GM10248 (cell line): Measurements from ENCODE around the gene TUBB1.

Experiments used
- CTCF ChIA-PET: fragments of 300-600 bp; sonication (Branson Sonifier 250); formaldehyde crosslinking; extraction: SDS; loops from one replicate; lab custom pipeline; 2021; ENCODE audit warnings: antibody characterized with exemption; lab: Yijun Ruan, JAX
- POLR2A ChIA-PET: fragments of 350-650 bp; sonication (Branson Sonifier 250); formaldehyde crosslinking; extraction: SDS; loops from one replicate; lab custom pipeline; 2020; ENCODE audit warnings: antibody characterized with exemption; lab: Yijun Ruan, JAX
- DNase-seq: peaks from one replicate; pipeline ENCODE4 v3.0.0; 2012; ENCODE audit errors: extremely low spot score
- CTCF ChIP-seq: IDR thresholded peaks from 2 replicates; pipeline ENCODE4 v1.5.1; 2012; ENCODE audit warnings: mild to moderate bottlenecking, low read depth; ENCODE audit errors: extremely low read depth, missing control alignments, control extremely low read depth

TUBB1 gene

GRCh38 chr20:59018817-59019216, 412 bp upstream of the TUBB1 start:
- POLR2A ChIA-PET = no interaction called here
- no peak for TF ChIP-seq CTCF
- CTCF ChIA-PET = interaction anchor here (1.6 to 3.5 kb wide), 3 partner anchors 9 to 13 kb away, joined by 4 to 10 read pairs (median 9); partner anchors contain the start of gene ATP5F1E
- DNase-seq = no peak

- no peak for DNase-seq
Observed at GRCh38 chr20:59020938-59021551, 1.8 kb downstream of the TUBB1 start.

GRCh38 chr20:59022754-59023153, 3.5 kb downstream of the TUBB1 start:
- POLR2A ChIA-PET = no interaction called here
- TF ChIP-seq CTCF = no peak
- CTCF ChIA-PET = no interaction called here
- DNase-seq = no peak

More at GRCh38 chr20:59020938-59021551, 1.8 kb downstream of the TUBB1 start:
- ChIA-PET CTCF (interaction anchor here (1.0 to 2.3 kb wide), 2 partner anchors 8 to 13 kb away, joined by 3 to 5 read pairs; no protein-coding TSS in a partner anchor), POLR2A (interaction anchor here (0.6 kb wide), 1 partner anchor 13 kb away, joined by 3 read pairs; no protein-coding TSS in a partner anchor)
- no peak for TF ChIP-seq CTCF

GRCh38 chr20:59023616-59024015, 4.4 kb downstream of the TUBB1 start:
- CTCF ChIA-PET = interaction anchor here (1.1 to 1.4 kb wide), 2 partner anchors 9 to 24 kb away, joined by 3 read pairs; no protein-coding TSS in a partner anchor
- DNase-seq = no peak
- TF ChIP-seq CTCF = no peak
- POLR2A ChIA-PET = no interaction called here

- DNase-seq = no peak
- ChIA-PET CTCF (interaction anchor here (1.1 to 1.4 kb wide), 2 partner anchors 10 to 24 kb away, joined by 3 read pairs; no protein-coding TSS in a partner anchor), POLR2A (no interaction called here)
- TF ChIP-seq CTCF = no peak
Observed at GRCh38 chr20:59024111-59024530, 4.9 kb downstream of the TUBB1 start.

- no peak for TF ChIP-seq CTCF
- CTCF ChIA-PET = interaction anchor here (0.9 to 1.8 kb wide), 2 partner anchors 9 to 10 kb away, joined by 3 to 5 read pairs; no protein-coding TSS in a partner anchor
- no peak for DNase-seq
- POLR2A ChIA-PET = no interaction called here
Observed at GRCh38 chr20:59025086-59025485, 5.9 kb downstream of the TUBB1 start.
